ENCODE data around the gene VMAC. TPM values are rescaled to one million over a fixed set of nuclear protein-coding genes. Genes with fewer than 3 reads are reported as not detected.
A peak's percentile ranks its signal among the peaks of the same experiment; 100 is the strongest.

VMAC gene
- total RNA-seq, 1 experiment from 2014 or later: 7.1 TPM

DNA sequence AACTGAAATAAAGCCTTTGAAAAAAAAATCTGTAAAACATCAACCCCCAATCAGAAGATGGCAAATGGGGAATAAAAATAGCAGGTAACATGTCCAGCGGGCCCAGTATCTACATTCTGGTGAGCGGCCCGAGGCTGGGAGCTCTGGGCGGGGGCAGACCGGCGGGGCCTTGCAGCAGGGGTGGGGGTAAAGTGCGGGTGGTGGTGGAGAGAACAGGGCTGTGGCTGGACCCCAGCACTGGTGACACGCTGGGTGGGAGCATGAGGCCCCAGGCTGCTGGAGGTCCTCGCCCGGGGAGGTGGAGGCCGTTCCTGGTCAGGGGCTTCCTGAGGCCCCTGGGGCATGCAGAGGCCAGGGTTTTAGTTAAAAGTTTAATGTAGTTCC lies 11.1 kb downstream of the VMAC start:
- peak overlapping the region; percentile 52; the same call in 1 of the 2 replicates for H3K27ac ChIP-seq
- no peak for TF ChIP-seq EZH2 (IDR thresholded peaks at IDR 0.05; ENCODE audit: low read depth)
- TF ChIP-seq, protein P1, sequence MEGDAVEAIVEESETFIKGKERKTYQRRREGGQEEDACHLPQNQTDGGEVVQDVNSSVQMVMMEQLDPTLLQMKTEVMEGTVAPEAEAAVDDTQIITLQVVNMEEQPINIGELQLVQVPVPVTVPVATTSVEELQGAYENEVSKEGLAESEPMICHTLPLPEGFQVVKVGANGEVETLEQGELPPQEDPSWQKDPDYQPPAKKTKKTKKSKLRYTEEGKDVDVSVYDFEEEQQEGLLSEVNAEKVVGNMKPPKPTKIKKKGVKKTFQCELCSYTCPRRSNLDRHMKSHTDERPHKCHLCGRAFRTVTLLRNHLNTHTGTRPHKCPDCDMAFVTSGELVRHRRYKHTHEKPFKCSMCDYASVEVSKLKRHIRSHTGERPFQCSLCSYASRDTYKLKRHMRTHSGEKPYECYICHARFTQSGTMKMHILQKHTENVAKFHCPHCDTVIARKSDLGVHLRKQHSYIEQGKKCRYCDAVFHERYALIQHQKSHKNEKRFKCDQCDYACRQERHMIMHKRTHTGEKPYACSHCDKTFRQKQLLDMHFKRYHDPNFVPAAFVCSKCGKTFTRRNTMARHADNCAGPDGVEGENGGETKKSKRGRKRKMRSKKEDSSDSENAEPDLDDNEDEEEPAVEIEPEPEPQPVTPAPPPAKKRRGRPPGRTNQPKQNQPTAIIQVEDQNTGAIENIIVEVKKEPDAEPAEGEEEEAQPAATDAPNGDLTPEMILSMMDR (conservative IDR thresholded peaks at IDR 0.05): no peak
- H3K4me3 ChIP-seq: peak overlapping the region; percentile 61

DNA sequence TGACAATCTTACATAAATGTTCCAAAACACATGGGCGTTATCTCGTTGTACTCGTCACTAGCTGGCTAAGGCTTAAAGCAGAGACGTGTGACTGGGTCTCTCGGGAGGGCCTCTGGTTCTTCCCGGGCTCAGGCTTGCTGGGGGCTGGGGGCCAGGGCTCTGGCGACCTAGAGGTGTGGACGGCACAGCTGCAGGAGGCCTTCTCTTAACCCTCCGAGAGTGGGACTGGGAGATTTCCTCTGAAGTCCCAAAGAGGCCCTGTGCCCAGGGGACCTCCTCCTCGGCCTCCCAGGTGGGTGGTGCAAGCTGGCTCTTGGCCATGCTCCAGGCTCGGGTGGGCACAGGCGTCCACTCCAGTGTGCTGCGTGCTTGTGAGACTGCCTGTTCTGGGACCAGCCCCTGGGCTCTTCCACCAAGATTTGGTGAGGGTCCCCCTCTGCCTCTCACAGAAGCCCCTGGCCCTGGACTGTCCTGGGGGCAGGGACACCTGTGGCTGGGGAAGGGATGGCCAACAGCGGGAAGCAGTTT lies 11.6 kb downstream of the VMAC start:
- CTCF ChIA-PET: no interaction called here
- H3K36me3 ChIP-seq (ENCODE audit: low read depth): no peaks in the 10 kb centered on the region
- H3K9me3 ChIP-seq (ENCODE audit: insufficient read depth, low read depth): no peaks in the 10 kb centered on the region
- no peaks in the 10 kb centered on the region for H3K79me2 ChIP-seq (ENCODE audit: low read depth)
- 0 out of 2 replicates have a peak overlapping the region, but pooled peaks have one; percentile 61 for H3K4me3 ChIP-seq
- no peak for DNase-seq
- POLR2A ChIA-PET (ENCODE audit: unreplicated experiment): no interaction called here
- no peak for TF ChIP-seq EZH2 (IDR thresholded peaks at IDR 0.05; ENCODE audit: low read depth)
- TF ChIP-seq, protein P1 (conservative IDR thresholded peaks at IDR 0.05): no peak
- H3K4me2 ChIP-seq: peak overlapping the region; percentile 86
- H3K27ac ChIP-seq: no peak overlapping the region
- no peaks in the 10 kb centered on the region for H3K9me2 ChIP-seq (ENCODE audit: insufficient read depth)
- H3K27me3 ChIP-seq (ENCODE audit: insufficient read depth, low read depth): no peaks in the 10 kb centered on the region
- peaks cover 24% of the 10 kb centered on the region for H3K4me1 ChIP-seq (replicated peaks; ENCODE audit: insufficient read depth)
- BruUV-seq (replicated peaks): no TSS peak
- intact Hi-C loops (cut with micrococcal nuclease; ENCODE audit: unreplicated experiment): no loop called here
- no peaks in the 10 kb centered on the region for H4K20me1 ChIP-seq (ENCODE audit: insufficient read depth)
- H2AFZ ChIP-seq: no peak overlapping the region
- no peaks in the 10 kb centered on the region; the same call in none of the 2 replicates for H3F3A ChIP-seq (ENCODE audit: insufficient read depth, low read depth)

More for the DNA sequence above, 11.1 kb downstream of the VMAC start:
- intact Hi-C loops (cut with micrococcal nuclease; ENCODE audit: unreplicated experiment): no loop called here
- Histone ChIP-seq H3K4me1 (replicated peaks; ENCODE audit: insufficient read depth) (peaks cover 24% of the 10 kb centered on the region), H3K9me3 (ENCODE audit: insufficient read depth, low read depth) (no peaks in the 10 kb centered on the region), H3K79me2 (ENCODE audit: low read depth) (no peaks in the 10 kb centered on the region), H3K9me2 (ENCODE audit: insufficient read depth) (no peaks in the 10 kb centered on the region), H4K20me1 (ENCODE audit: insufficient read depth) (no peaks in the 10 kb centered on the region), H3K4me2 (peak overlapping the region; percentile 86), H3K27me3 (ENCODE audit: insufficient read depth, low read depth) (no peaks in the 10 kb centered on the region), H2AFZ (no peak overlapping the region), H3K36me3 (ENCODE audit: low read depth) (no peaks in the 10 kb centered on the region), H3F3A (ENCODE audit: insufficient read depth, low read depth) (no peaks in the 10 kb centered on the region; the same call in none of the 2 replicates)
- DNase-seq: no peak
- BruUV-seq (replicated peaks): no TSS peak
- ChIA-PET POLR2A (ENCODE audit: unreplicated experiment) (interaction anchor here (0.6 kb wide), 1 partner anchor 196 kb away, joined by 3 read pairs; the partner anchor contains the start of gene CATSPERD), CTCF (no interaction called here)

DNA sequence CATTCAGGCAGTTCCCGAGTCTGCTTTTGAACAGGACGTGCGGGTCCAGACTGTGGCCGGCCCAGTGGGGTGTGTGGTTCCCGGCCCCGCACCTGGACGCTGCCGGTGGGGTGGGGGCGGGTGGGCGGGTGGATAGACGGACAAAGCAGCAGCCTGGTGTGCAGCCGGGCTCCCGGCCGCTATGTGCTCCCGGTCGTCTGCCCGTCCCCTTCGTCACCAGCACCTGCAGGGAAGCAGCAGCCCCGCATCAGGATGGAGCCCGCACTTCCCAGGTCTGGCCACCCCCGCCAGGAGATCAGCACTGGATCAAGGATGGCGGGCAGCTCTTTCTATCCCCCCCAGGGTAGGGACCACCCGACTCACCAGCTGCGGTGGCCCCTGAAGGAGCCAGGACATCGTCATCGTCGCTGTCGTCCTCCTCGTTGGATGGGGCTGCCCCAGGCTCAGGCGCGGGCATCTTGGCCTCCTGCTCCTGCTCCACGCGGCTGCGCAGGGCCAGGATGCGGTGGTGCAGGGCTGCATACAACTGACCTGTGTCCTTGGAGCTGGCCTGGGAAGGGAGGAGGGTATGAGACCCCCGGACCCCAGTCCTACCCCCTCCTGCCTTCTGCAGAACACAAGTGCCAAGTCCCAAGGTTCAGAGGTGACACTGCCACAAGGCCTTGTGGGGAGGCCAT lies 12.9 kb downstream of the VMAC start:
- intact Hi-C loops (cut with micrococcal nuclease; ENCODE audit: unreplicated experiment): no loop called here

More for the DNA sequence above, 12.9 kb downstream of the VMAC start:
- no peaks in the 10 kb centered on the region for H3K79me2 ChIP-seq (ENCODE audit: low read depth)
- H3K9me3 ChIP-seq (ENCODE audit: insufficient read depth, low read depth): no peaks in the 10 kb centered on the region
- no peaks in the 10 kb centered on the region for H4K20me1 ChIP-seq (ENCODE audit: insufficient read depth)
- TF ChIP-seq EZH2 (IDR thresholded peaks at IDR 0.05; ENCODE audit: low read depth): no peak
- TF ChIP-seq, protein P1 (conservative IDR thresholded peaks at IDR 0.05): no peak
- CTCF ChIA-PET: no interaction called here
- POLR2A ChIA-PET (ENCODE audit: unreplicated experiment): no interaction called here
- H3K27ac ChIP-seq: no peak overlapping the region
- peaks cover 24% of the 10 kb centered on the region for H3K4me1 ChIP-seq (replicated peaks; ENCODE audit: insufficient read depth)
- H3K9me2 ChIP-seq (ENCODE audit: insufficient read depth): no peaks in the 10 kb centered on the region
- no peak overlapping the region for H2AFZ ChIP-seq
- no peaks in the 10 kb centered on the region for H3K36me3 ChIP-seq (ENCODE audit: low read depth)
- H3K4me3 ChIP-seq: no peak overlapping the region
- H3K4me2 ChIP-seq: no peak overlapping the region
- H3K27me3 ChIP-seq (ENCODE audit: insufficient read depth, low read depth): no peaks in the 10 kb centered on the region
- no TSS peak for BruUV-seq (replicated peaks)
- DNase-seq: no peak
- no peaks in the 10 kb centered on the region; the same call in none of the 2 replicates for H3F3A ChIP-seq (ENCODE audit: insufficient read depth, low read depth)
